OCI-LY7 (cell line): ENCODE data around the gene FGD5. TPM values are rescaled to one million over a fixed set of nuclear protein-coding genes. Genes with fewer than 3 reads are reported as not detected.

Experiments
- BruUV-seq: library from RNA; stranded (reverse); fragments of 400-500 nt; replicated peaks from 2 replicates; lab custom pipeline; 2021; lab: Mats Ljungman, UMichigan
- CTCF ChIA-PET: fragments of 300-600 bp; sonication (Branson Sonifier 250); formaldehyde crosslinking; loops from one replicate; lab custom pipeline; 2022; ENCODE audit warnings: antibody characterized with exemption; ENCODE audit not compliant: unreplicated experiment; lab: Charles Lee
- POLR2A ChIA-PET: fragments of 300-600 bp; sonication (Branson Sonifier 250); formaldehyde crosslinking; loops from one replicate; lab custom pipeline; 2022; ENCODE audit warnings: antibody characterized with exemption; lab: Charles Lee
- DNase-seq: peaks from one replicate; pipeline ENCODE4 v3.0.0-alpha.2; 2015; ENCODE audit warnings: low spot score
- H2AFZ ChIP-seq: fragments of 200-600 bp; sonication (generic), shearing (Covaris generic); 2 replicates; pipeline ENCODE4 v1.6.1; 2014; ENCODE audit warnings: mild to moderate bottlenecking, antibody characterized with exemption, low read length, moderate library complexity
- H3K27ac ChIP-seq: fragments of 200-600 bp; sonication (generic); 2 replicates; pipeline ENCODE4 v1.5.1; 2014; ENCODE audit warnings: mixed run types, low read depth, mild to moderate bottlenecking, moderate library complexity, low read length, inconsistent platforms; ENCODE audit not compliant: poor library complexity, severe bottlenecking
- H3K36me3 ChIP-seq: fragments of 200-600 bp; sonication (generic); 2 replicates; pipeline ENCODE4 v1.6.1; 2014; ENCODE audit warnings: mild to moderate bottlenecking, antibody characterized with exemption, low read length, moderate library complexity, mixed read lengths; ENCODE audit not compliant: insufficient read depth
- H3K4me1 ChIP-seq: fragments of 200-600 bp; sonication (generic); 2 replicates; pipeline ENCODE4 v1.5.1; 2014; ENCODE audit warnings: mild to moderate bottlenecking, low read length; ENCODE audit not compliant: insufficient read depth, poor library complexity, severe bottlenecking
- H3K4me2 ChIP-seq: fragments of 200-600 bp; sonication (generic); 2 replicates; pipeline ENCODE4 v1.6.1; 2014; ENCODE audit warnings: mild to moderate bottlenecking, low read length
- H3K4me3 ChIP-seq: fragments of 200-600 bp; sonication (generic); 2 replicates; pipeline ENCODE4 v1.5.1; 2014; ENCODE audit warnings: mild to moderate bottlenecking, low read depth, low read length; ENCODE audit not compliant: poor library complexity, severe bottlenecking
- H3K79me2 ChIP-seq: fragments of 200-600 bp; sonication (generic); 2 replicates; pipeline ENCODE4 v1.6.1; 2016; ENCODE audit warnings: low read depth, mild to moderate bottlenecking, low read length, moderate library complexity, mixed read lengths; ENCODE audit not compliant: insufficient read depth
- H3K9me2 ChIP-seq: fragments of 200-600 bp; sonication (generic); 2 replicates; pipeline ENCODE4 v1.6.1; 2016; ENCODE audit warnings: mild to moderate bottlenecking, low read length, mixed read lengths; ENCODE audit not compliant: insufficient read depth
- H3K9me3 ChIP-seq: fragments of 200-600 bp; sonication (generic); 2 replicates; pipeline ENCODE4 v1.6.1; 2014; ENCODE audit warnings: mild to moderate bottlenecking, mixed run types, low read length, mixed read lengths
- H4K20me1 ChIP-seq: fragments of 200-600 bp; sonication (generic); 2 replicates; pipeline ENCODE4 v1.6.1; 2014; ENCODE audit warnings: mild to moderate bottlenecking, antibody characterized with exemption, low read length, moderate library complexity, mixed read lengths; ENCODE audit not compliant: insufficient read depth
- EZH2phosphoT487 ChIP-seq: fragments of 200-600 bp; sonication (generic); IDR thresholded peaks from 2 replicates; pipeline ENCODE4 v1.6.1; 2018; ENCODE audit warnings: low read depth, borderline replicate concordance, mild to moderate bottlenecking, mixed run types, antibody characterized with exemption, low read length, moderate library complexity, mixed read lengths
- intact Hi-C: fragments of 100-400 bp; cut with micrococcal nuclease; formaldehyde crosslinking; loops from one replicate; pipeline ENCODE4 v1.10.0; 2022; ENCODE audit not compliant: unreplicated experiment
- total RNA-seq, 2 experiments: library from RNA; depleted of rRNA in 1 of 2; stranded (reverse); fragments of >200 nt in 1 of 2; shearing (Covaris generic) in 1 of 2; gene quantifications; 2 replicates each; pipeline ENCODE4 v1.2.3, GENCODE V29; 2014 to 2022
- TF ChIP-seq, protein P1 (sequence below): fragments of 200-600 bp; sonication (generic); conservative IDR thresholded peaks from 2 replicates; pipeline ENCODE4 v1.5.1; 2014; ENCODE audit warnings: mild to moderate bottlenecking, antibody characterized with exemption, low read length, moderate library complexity, mixed read lengths

Gene FGD5
- total RNA-seq, 2 experiments from 2014 or later, result 0.09 to 0.21 TPM

DNA sequence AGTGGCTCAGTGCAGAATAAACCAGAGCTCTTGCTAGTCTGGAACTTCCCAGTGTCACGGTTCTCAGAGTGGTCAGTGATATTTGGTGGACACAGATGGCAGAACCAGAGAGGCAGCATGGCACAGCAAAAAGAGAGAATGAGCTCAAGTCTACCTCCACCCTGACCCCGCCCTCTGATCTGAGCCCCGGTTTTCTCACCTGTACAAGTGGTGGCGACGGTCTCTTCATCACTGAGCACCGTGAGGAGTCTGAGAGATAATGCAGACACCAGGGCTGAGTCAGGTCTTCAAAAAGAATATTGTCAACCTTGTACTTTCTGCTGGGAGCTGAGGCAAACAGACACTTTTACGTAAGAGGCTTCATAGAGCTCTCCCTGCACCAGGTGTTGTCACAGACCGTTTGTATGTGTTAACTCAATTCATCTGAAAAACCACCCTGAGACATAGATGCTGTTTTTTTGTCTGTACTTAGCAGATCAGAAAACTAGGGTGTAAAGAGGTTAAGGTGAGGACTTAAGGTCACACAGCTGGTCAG, 13.2 kb downstream of the FGD5 start:
- Histone ChIP-seq H3K9me3 (no peaks in the 10 kb centered on the region), H3K4me2 (no peak overlapping the region), H4K20me1 (no peaks in the 10 kb centered on the region), H2AFZ (no peak overlapping the region), H3K36me3 (no peaks in the 10 kb centered on the region), H3K4me3 (no peak overlapping the region), H3K4me1 (no peaks in the 10 kb centered on the region), H3K27ac (no peak overlapping the region), H3K9me2 (no peaks in the 10 kb centered on the region), H3K79me2 (no peaks in the 10 kb centered on the region)
- ChIA-PET CTCF (no interaction called here), POLR2A (interaction anchor here (0.7 to 1.1 kb wide), 2 partner anchors 9 to 254 kb away, joined by 3 read pairs; no protein-coding TSS in a partner anchor)
- TF ChIP-seq, protein P1, sequence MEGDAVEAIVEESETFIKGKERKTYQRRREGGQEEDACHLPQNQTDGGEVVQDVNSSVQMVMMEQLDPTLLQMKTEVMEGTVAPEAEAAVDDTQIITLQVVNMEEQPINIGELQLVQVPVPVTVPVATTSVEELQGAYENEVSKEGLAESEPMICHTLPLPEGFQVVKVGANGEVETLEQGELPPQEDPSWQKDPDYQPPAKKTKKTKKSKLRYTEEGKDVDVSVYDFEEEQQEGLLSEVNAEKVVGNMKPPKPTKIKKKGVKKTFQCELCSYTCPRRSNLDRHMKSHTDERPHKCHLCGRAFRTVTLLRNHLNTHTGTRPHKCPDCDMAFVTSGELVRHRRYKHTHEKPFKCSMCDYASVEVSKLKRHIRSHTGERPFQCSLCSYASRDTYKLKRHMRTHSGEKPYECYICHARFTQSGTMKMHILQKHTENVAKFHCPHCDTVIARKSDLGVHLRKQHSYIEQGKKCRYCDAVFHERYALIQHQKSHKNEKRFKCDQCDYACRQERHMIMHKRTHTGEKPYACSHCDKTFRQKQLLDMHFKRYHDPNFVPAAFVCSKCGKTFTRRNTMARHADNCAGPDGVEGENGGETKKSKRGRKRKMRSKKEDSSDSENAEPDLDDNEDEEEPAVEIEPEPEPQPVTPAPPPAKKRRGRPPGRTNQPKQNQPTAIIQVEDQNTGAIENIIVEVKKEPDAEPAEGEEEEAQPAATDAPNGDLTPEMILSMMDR, result no peak
- no peak for TF ChIP-seq EZH2phosphoT487
- BruUV-seq, result no TSS peak
- DNase-seq, result no peak
- intact Hi-C loops, result no loop called here

DNA sequence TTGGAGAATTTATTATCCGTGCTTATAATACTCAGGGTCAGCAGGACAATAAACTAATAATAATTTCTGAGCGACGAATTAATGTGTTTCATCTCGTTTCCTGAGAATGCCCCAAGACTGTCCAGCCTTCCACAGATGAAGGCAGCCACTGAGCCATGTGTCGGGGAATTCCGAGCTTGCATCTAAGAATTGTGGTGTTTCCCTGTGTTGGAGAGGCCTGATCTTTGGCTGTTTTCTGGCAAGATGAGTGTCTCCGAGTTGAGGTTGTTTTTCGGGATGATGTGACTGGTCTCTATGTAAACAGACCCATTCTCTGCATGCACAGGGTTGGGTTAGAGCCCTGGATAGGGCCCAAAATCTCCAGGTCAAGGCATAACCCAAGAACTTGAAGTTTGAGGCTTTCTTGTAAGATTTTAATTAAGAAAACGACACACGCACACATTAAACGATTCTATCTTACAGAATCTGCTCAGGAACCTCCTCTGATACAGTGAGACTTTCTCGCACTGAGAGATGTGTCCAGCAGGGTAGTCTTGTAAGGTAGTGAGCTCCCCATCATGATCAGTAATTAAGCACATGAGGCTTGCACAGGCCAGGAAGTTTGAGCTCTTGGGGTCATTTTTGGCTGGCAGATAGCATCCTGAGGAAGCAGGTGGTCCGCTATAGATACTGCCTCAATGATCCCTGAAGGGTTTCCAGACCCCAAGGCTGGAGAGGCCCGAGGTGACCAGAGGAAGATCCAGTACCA, 14.4 kb downstream of the FGD5 start:
- TF ChIP-seq EZH2phosphoT487, result no peak
- TF ChIP-seq, protein P1, result no peak
- H3K27ac ChIP-seq, result no peak overlapping the region
- no peak for DNase-seq

DNA sequence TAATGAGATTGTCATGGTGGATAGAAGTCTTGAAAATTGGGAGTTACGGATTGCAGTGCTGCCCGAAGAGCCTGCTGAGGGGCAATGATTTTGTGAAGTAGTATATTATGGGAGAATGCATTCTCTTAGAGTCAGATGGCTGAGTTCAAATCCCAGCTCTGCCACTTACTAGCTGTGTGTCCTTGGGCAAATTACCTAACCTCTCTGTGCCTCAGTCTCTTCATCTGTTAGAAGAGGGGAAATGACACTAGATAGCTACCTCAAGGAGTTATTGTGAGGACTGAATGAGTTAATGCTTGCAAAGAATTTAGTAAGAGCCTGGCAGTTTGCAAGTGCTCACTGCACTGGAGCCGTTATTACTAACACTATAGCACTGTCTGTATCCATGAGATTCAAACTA, 15.4 kb downstream of the FGD5 start:
- ChIA-PET CTCF (no interaction called here), POLR2A (interaction anchor here (1.5 kb wide), 1 partner anchor 8 kb away, joined by 3 read pairs; no protein-coding TSS in a partner anchor)
- Histone ChIP-seq H3K9me2 (no peaks in the 10 kb centered on the region), H3K79me2 (no peaks in the 10 kb centered on the region), H3K4me1 (no peaks in the 10 kb centered on the region), H4K20me1 (no peaks in the 10 kb centered on the region), H3K4me3 (no peak overlapping the region), H3K9me3 (no peaks in the 10 kb centered on the region), H3K4me2 (no peak overlapping the region), H3K36me3 (no peaks in the 10 kb centered on the region), H3K27ac (no peak overlapping the region), H2AFZ (no peak overlapping the region)
- intact Hi-C loops, result no loop called here
- BruUV-seq, result no TSS peak
- TF ChIP-seq, protein P1, result no peak
- no peak for TF ChIP-seq EZH2phosphoT487
- DNase-seq, result no peak

More for the DNA sequence above, 14.4 kb downstream of the FGD5 start:
- Histone ChIP-seq H2AFZ (no peak overlapping the region), H3K79me2 (no peaks in the 10 kb centered on the region), H3K4me2 (no peak overlapping the region), H3K36me3 (no peaks in the 10 kb centered on the region), H3K9me2 (no peaks in the 10 kb centered on the region), H4K20me1 (no peaks in the 10 kb centered on the region), H3K9me3 (no peaks in the 10 kb centered on the region), H3K4me1 (no peaks in the 10 kb centered on the region), H3K4me3 (no peak overlapping the region)
- ChIA-PET CTCF (no interaction called here), POLR2A (interaction anchor here (1.1 kb wide), 1 partner anchor 10 kb away, joined by 3 read pairs; no protein-coding TSS in a partner anchor)
- no TSS peak for BruUV-seq
- intact Hi-C loops, result no loop called here
